Stimulated activated effector memory CD8-positive, alpha-beta T cell treated with anti-CD3 and anti-CD28 coated beads, Interleukin-12 subunit alpha, Interleukin-12 subunit beta, amount 100 ng/mL, for 72 hours (primary cell): ENCODE measurements around the gene RBM45.
"Not testable (repeated sequence)": the region's sequence is repeated elsewhere in the genome, so short reads cannot be mapped to it uniquely, and the experiment has no call there.

Source experiments
- ATAC-seq: fragments of 150-1000 bp; cut with Tn5 transposase; 2 replicates; pipeline ENCODE4 v1.10.0; 2021
- DNase-seq, 2 donors: peaks; one replicate each; pipeline ENCODE4 v3.0.0; 2021 to 2022; ENCODE audit warnings: low spot score in 2 of 2
- H3K27ac Mint-ChIP-seq: one replicate; pipeline ENCODE4 v1.8.0; 2022; ENCODE audit warnings: mild to moderate bottlenecking, mixed read lengths
- H3K36me3 Mint-ChIP-seq: one replicate; pipeline ENCODE4 v1.8.0; 2022; ENCODE audit warnings: mild to moderate bottlenecking, mixed read lengths
- H3K4me1 Mint-ChIP-seq: one replicate; pipeline ENCODE4 v1.8.0; 2022; ENCODE audit warnings: mixed read lengths
- H3K4me3 Mint-ChIP-seq: one replicate; pipeline ENCODE4 v1.8.0; 2022; ENCODE audit warnings: mild to moderate bottlenecking, mixed read lengths
- H3K9me3 Mint-ChIP-seq: one replicate; pipeline ENCODE4 v1.8.0; 2022; ENCODE audit warnings: mixed read lengths

RBM45 gene

GRCh38 chr2:178125862-178126261 lies 13.6 kb downstream of the RBM45 start:
- Mint-ChIP-seq H3K4me1 (no peaks in the 10 kb centered on the region), H3K36me3 (peaks cover 97% of the 10 kb centered on the region), H3K27ac (peak overlapping the region; percentile 7), H3K9me3 (no peaks in the 10 kb centered on the region), H3K4me3 (no peak overlapping the region)
- DNase-seq, result no peak
- no peak for ATAC-seq

- peaks cover 74% of the 10 kb centered on the region for H3K36me3 Mint-ChIP-seq
- no peak overlapping the region for H3K27ac Mint-ChIP-seq
- H3K9me3 Mint-ChIP-seq, result no peaks in the 10 kb centered on the region
- ATAC-seq, result no peak
- H3K4me3 Mint-ChIP-seq, result no peak overlapping the region
- no peak for DNase-seq
- H3K4me1 Mint-ChIP-seq, result no peaks in the 10 kb centered on the region
These were observed 16.8 kb downstream of the RBM45 start for GRCh38 chr2:178128836-178129630.

- ATAC-seq (peak; percentile 60), DNase-seq (no peak)
- H3K9me3 Mint-ChIP-seq, result no peaks in the 10 kb centered on the region
- H3K4me3 Mint-ChIP-seq, result no peak overlapping the region
- H3K4me1 Mint-ChIP-seq, result no peaks in the 10 kb centered on the region
- H3K27ac Mint-ChIP-seq, result no peak overlapping the region
- peaks cover 20% of the 10 kb centered on the region for H3K36me3 Mint-ChIP-seq
These were observed 24.2 kb downstream of the RBM45 start for GRCh38 chr2:178136321-178137025.

- no peak for DNase-seq
These were observed 30.2 kb downstream of the RBM45 start for GRCh38 chr2:178142274-178143065.

GRCh38 chr2:178143481-178143880 lies 31.2 kb downstream of the RBM45 start:
- Mint-ChIP-seq H3K9me3 (no peaks in the 10 kb centered on the region), H3K4me1 (no peaks in the 10 kb centered on the region), H3K4me3 (no peak overlapping the region), H3K27ac (no peak overlapping the region), H3K36me3 (no peaks in the 10 kb centered on the region)
- ATAC-seq (no peak), DNase-seq (no peak)

More at GRCh38 chr2:178142274-178143065, 30.2 kb downstream of the RBM45 start:
- Mint-ChIP-seq H3K4me3 (no peak overlapping the region), H3K27ac (no peak overlapping the region), H3K4me1 (no peaks in the 10 kb centered on the region), H3K9me3 (no peaks in the 10 kb centered on the region), H3K36me3 (no peaks in the 10 kb centered on the region)
- no peak for ATAC-seq

GRCh38 chr2:178152033-178152432 lies 39.8 kb downstream of the RBM45 start:
- Mint-ChIP-seq H3K4me3 (no peak overlapping the region), H3K27ac (no peak overlapping the region), H3K4me1 (no peaks in the 10 kb centered on the region), H3K9me3 (peaks cover 4% of the 10 kb centered on the region), H3K36me3 (no peaks in the 10 kb centered on the region)
- DNase-seq (no peak), ATAC-seq (no peak)

- Mint-ChIP-seq H3K4me1 (no peaks in the 10 kb centered on the region), H3K4me3 (no peak overlapping the region), H3K9me3 (peaks cover 4% of the 10 kb centered on the region), H3K27ac (no peak overlapping the region), H3K36me3 (no peaks in the 10 kb centered on the region)
- ATAC-seq (no peak), DNase-seq (no peak)
These were observed 40.3 kb downstream of the RBM45 start for GRCh38 chr2:178152542-178152941.

GRCh38 chr2:178152977-178153376 lies 40.7 kb downstream of the RBM45 start:
- H3K4me1 Mint-ChIP-seq, result no peaks in the 10 kb centered on the region
- no peaks in the 10 kb centered on the region for H3K36me3 Mint-ChIP-seq
- H3K4me3 Mint-ChIP-seq, result no peak overlapping the region
- no peak for ATAC-seq
- H3K9me3 Mint-ChIP-seq, result peaks cover 4% of the 10 kb centered on the region
- DNase-seq, result no peak
- no peak overlapping the region for H3K27ac Mint-ChIP-seq

GRCh38 chr2:178153878-178154277 lies 41.6 kb downstream of the RBM45 start:
- H3K27ac Mint-ChIP-seq, H3K4me1 Mint-ChIP-seq, DNase-seq, ATAC-seq, H3K4me3 Mint-ChIP-seq, H3K36me3 Mint-ChIP-seq, H3K9me3 Mint-ChIP-seq: not testable (repeated sequence)

- Mint-ChIP-seq H3K27ac (no peak overlapping the region), H3K9me3 (peaks cover 4% of the 10 kb centered on the region), H3K4me3 (no peak overlapping the region), H3K4me1 (no peaks in the 10 kb centered on the region), H3K36me3 (no peaks in the 10 kb centered on the region)
- no peak for DNase-seq
- ATAC-seq, result no peak
These were observed 43.3 kb downstream of the RBM45 start for GRCh38 chr2:178155524-178155923.

GRCh38 chr2:178157574-178157973 lies 45.3 kb downstream of the RBM45 start:
- Mint-ChIP-seq H3K27ac (no peak overlapping the region), H3K4me3 (no peak overlapping the region), H3K9me3 (peaks cover 4% of the 10 kb centered on the region), H3K4me1 (no peaks in the 10 kb centered on the region), H3K36me3 (no peaks in the 10 kb centered on the region)
- no peak for ATAC-seq
- no peak for DNase-seq

GRCh38 chr2:178159966-178160365 lies 47.7 kb downstream of the RBM45 start:
- no peak overlapping the region for H3K4me3 Mint-ChIP-seq
- DNase-seq (no peak), ATAC-seq (no peak)
- no peaks in the 10 kb centered on the region for H3K4me1 Mint-ChIP-seq
- peaks cover 4% of the 10 kb centered on the region for H3K9me3 Mint-ChIP-seq
- H3K36me3 Mint-ChIP-seq, result no peaks in the 10 kb centered on the region
- H3K27ac Mint-ChIP-seq, result no peak overlapping the region

- DNase-seq (no peak), ATAC-seq (no peak)
- Mint-ChIP-seq H3K36me3 (no peaks in the 10 kb centered on the region), H3K4me3 (no peak overlapping the region), H3K9me3 (no peaks in the 10 kb centered on the region), H3K4me1 (no peaks in the 10 kb centered on the region), H3K27ac (no peak overlapping the region)
These were observed 48.4 kb downstream of the RBM45 start for GRCh38 chr2:178160601-178161000.

- H3K4me1 Mint-ChIP-seq, result no peaks in the 10 kb centered on the region
- H3K27ac Mint-ChIP-seq, result no peak overlapping the region
- H3K4me3 Mint-ChIP-seq, result no peak overlapping the region
- ATAC-seq, result no peak
- no peak for DNase-seq
- no peaks in the 10 kb centered on the region for H3K36me3 Mint-ChIP-seq
- H3K9me3 Mint-ChIP-seq, result no peaks in the 10 kb centered on the region
These were observed 51.2 kb downstream of the RBM45 start for GRCh38 chr2:178163395-178163794.

GRCh38 chr2:178163911-178164310 lies 51.7 kb downstream of the RBM45 start:
- ATAC-seq, result no peak
- H3K4me3 Mint-ChIP-seq, result no peak overlapping the region
- no peaks in the 10 kb centered on the region for H3K36me3 Mint-ChIP-seq
- no peaks in the 10 kb centered on the region for H3K4me1 Mint-ChIP-seq
- no peaks in the 10 kb centered on the region for H3K9me3 Mint-ChIP-seq
- no peak overlapping the region for H3K27ac Mint-ChIP-seq
- DNase-seq, result no peak
